ENCODE results near the gene PIK3R5. TPM values are rescaled to one million over a fixed set of nuclear protein-coding genes. Genes with fewer than 3 reads are reported as not detected.

PIK3R5 gene
- polyA plus RNA-seq, 1 donor (not counting 4 experiments of a cell fraction or from before 2014, with no cell fraction given) = not detected

- H4K20me1 ChIP-seq (ENCODE audit: control insufficient read depth, extremely low read depth, insufficient read depth, low read length) = no peaks in the 10 kb centered on the region
- no peaks in the 10 kb centered on the region for H3K36me3 ChIP-seq (ENCODE audit: control insufficient read depth in 2 of 2, extremely low read depth in 1 of 2, insufficient read depth in 2 of 2, low read length in 2 of 2)
- peaks cover 16% of the 10 kb centered on the region for H3K27me3 ChIP-seq (ENCODE audit: control insufficient read depth, extremely low read depth, insufficient read depth, low read length)
- TF ChIP-seq EZH2 (IDR thresholded peaks at IDR 0.05; ENCODE audit: low read length) = no peak
- no peak for TF ChIP-seq CTCF (optimal IDR thresholded peaks at IDR 0.05 in 1 of 3, IDR thresholded peaks at IDR 0.05 in 1 of 3, conservative IDR thresholded peaks at IDR 0.05 in 1 of 3; ENCODE audit: extremely low read depth in 1 of 3, insufficient read depth in 2 of 3, low read length in 3 of 3)
- no peak overlapping the region for H3K4me3 ChIP-seq (ENCODE audit: control insufficient read depth in 2 of 3, extremely low read depth in 1 of 3, insufficient read depth in 2 of 3, low read depth in 1 of 3, low read length in 3 of 3)
- no peak overlapping the region for H3K27ac ChIP-seq (ENCODE audit: control insufficient read depth, insufficient read depth, low read length)
- H3K9me3 ChIP-seq (ENCODE audit: control insufficient read depth, low read depth, low read length) = no peaks in the 10 kb centered on the region
- no peak overlapping the region for H3K9ac ChIP-seq (ENCODE audit: control insufficient read depth, extremely low read depth, insufficient read depth, low read length)
- no peak for FAIRE-seq
- H3K79me2 ChIP-seq (ENCODE audit: control insufficient read depth, insufficient read depth, low read length) = no peaks in the 10 kb centered on the region
- no peaks in the 10 kb centered on the region for H3K4me1 ChIP-seq (ENCODE audit: control insufficient read depth, extremely low read depth, insufficient read depth, low read length)
- H3K9me1 ChIP-seq (ENCODE audit: control insufficient read depth, extremely low read depth, insufficient read depth, low read length) = no peaks in the 10 kb centered on the region
- DNase-seq (ENCODE audit: low read depth, low spot score) = no peak
- dilution Hi-C loops (cut with MboI; ENCODE audit: extremely low pct_ligation_motif_present, low sequenced_read_pairs) = no loop called here
- H3K4me2 ChIP-seq (ENCODE audit: control insufficient read depth, extremely low read depth, insufficient read depth, low read depth, low read length) = no peak overlapping the region
- no peak overlapping the region for H2AFZ ChIP-seq (ENCODE audit: control insufficient read depth, low read length)
Measured at GRCh38 chr17:9009737-9010136, 44.2 kb upstream of the PIK3R5 start.

- no peaks in the 10 kb centered on the region for H3K4me1 ChIP-seq (ENCODE audit: control insufficient read depth, extremely low read depth, insufficient read depth, low read length)
- H3K27ac ChIP-seq (ENCODE audit: control insufficient read depth, insufficient read depth, low read length) = no peak overlapping the region
- H3K79me2 ChIP-seq (ENCODE audit: control insufficient read depth, insufficient read depth, low read length) = no peaks in the 10 kb centered on the region
- no peaks in the 10 kb centered on the region for H3K9me3 ChIP-seq (ENCODE audit: control insufficient read depth, low read depth, low read length)
- dilution Hi-C loops (cut with MboI; ENCODE audit: extremely low pct_ligation_motif_present, low sequenced_read_pairs) = no loop called here
- no peaks in the 10 kb centered on the region for H3K9me1 ChIP-seq (ENCODE audit: control insufficient read depth, extremely low read depth, insufficient read depth, low read length)
- H3K27me3 ChIP-seq (ENCODE audit: control insufficient read depth, extremely low read depth, insufficient read depth, low read length) = peaks cover 23% of the 10 kb centered on the region
- H3K4me2 ChIP-seq (ENCODE audit: control insufficient read depth, extremely low read depth, insufficient read depth, low read depth, low read length) = no peak overlapping the region
- H2AFZ ChIP-seq (ENCODE audit: control insufficient read depth, low read length) = no peak overlapping the region
- no peak for DNase-seq (ENCODE audit: low read depth, low spot score)
- TF ChIP-seq EZH2 (IDR thresholded peaks at IDR 0.05; ENCODE audit: low read length) (no peak), CTCF (optimal IDR thresholded peaks at IDR 0.05 in 1 of 3, IDR thresholded peaks at IDR 0.05 in 1 of 3, conservative IDR thresholded peaks at IDR 0.05 in 1 of 3; ENCODE audit: extremely low read depth in 1 of 3, insufficient read depth in 2 of 3, low read length in 3 of 3) (no peak)
- no peak overlapping the region for H3K4me3 ChIP-seq (ENCODE audit: control insufficient read depth in 2 of 3, extremely low read depth in 1 of 3, insufficient read depth in 2 of 3, low read depth in 1 of 3, low read length in 3 of 3)
- no peaks in the 10 kb centered on the region for H3K36me3 ChIP-seq (ENCODE audit: control insufficient read depth in 2 of 2, extremely low read depth in 1 of 2, insufficient read depth in 2 of 2, low read length in 2 of 2)
- H3K9ac ChIP-seq (ENCODE audit: control insufficient read depth, extremely low read depth, insufficient read depth, low read length) = no peak overlapping the region
- H4K20me1 ChIP-seq (ENCODE audit: control insufficient read depth, extremely low read depth, insufficient read depth, low read length) = no peaks in the 10 kb centered on the region
- FAIRE-seq = no peak
Measured at GRCh38 chr17:9009096-9009495, 43.6 kb upstream of the PIK3R5 start.
